Measurements from ENCODE around the gene CIB1. TPM values are rescaled to one million over a fixed set of nuclear protein-coding genes. Genes with fewer than 3 reads are reported as not detected.
A peak's percentile ranks its signal among the peaks of the same experiment; 100 is the strongest.

The CIB1 gene
- total RNA-seq, 2 donors from 2014 or later = 212 to 216 TPM

DNA sequence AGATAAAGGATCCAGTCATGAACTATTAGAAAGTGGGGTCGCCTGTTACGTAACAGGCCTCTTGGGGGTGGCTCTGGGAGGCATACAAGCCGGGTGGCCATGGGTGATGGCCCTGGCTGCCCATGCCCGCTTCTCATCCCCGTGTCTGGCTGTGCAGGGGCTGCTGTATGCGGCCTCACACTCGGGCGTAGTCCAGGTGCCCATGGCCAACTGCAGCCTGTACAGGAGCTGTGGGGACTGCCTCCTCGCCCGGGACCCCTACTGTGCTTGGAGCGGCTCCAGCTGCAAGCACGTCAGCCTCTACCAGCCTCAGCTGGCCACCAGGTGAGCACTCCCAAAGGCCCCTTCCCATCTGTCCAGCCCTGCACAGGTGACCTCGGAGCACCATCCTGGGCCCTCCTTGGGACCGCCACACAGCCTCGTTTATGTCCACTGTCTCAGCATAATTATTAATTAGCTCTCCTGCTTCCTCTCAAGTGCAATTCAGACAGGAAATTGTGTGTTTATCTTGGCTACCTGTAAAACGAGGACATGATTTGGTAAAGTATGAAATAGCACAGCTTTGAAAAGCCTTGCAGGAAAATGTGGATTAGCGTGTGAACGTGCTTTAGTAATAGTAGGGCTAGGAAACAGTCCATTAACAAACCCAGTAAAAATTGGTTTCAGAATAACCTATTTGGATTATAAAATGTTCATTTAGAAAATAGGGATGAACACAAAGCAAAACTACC, 8.1 kb downstream of the CIB1 start:
- peaks cover 47% of the 10 kb centered on the region for H3K36me3 ChIP-seq
- peaks cover 4% of the 10 kb centered on the region for H3K4me1 ChIP-seq
- no peak overlapping the region for H3K27ac ChIP-seq
- no peak overlapping the region for H3K4me3 ChIP-seq
- TF ChIP-seq, protein P1, sequence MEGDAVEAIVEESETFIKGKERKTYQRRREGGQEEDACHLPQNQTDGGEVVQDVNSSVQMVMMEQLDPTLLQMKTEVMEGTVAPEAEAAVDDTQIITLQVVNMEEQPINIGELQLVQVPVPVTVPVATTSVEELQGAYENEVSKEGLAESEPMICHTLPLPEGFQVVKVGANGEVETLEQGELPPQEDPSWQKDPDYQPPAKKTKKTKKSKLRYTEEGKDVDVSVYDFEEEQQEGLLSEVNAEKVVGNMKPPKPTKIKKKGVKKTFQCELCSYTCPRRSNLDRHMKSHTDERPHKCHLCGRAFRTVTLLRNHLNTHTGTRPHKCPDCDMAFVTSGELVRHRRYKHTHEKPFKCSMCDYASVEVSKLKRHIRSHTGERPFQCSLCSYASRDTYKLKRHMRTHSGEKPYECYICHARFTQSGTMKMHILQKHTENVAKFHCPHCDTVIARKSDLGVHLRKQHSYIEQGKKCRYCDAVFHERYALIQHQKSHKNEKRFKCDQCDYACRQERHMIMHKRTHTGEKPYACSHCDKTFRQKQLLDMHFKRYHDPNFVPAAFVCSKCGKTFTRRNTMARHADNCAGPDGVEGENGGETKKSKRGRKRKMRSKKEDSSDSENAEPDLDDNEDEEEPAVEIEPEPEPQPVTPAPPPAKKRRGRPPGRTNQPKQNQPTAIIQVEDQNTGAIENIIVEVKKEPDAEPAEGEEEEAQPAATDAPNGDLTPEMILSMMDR (IDR thresholded peaks at IDR 0.05) = no peak
- H3K27me3 ChIP-seq = no peaks in the 10 kb centered on the region
- intact Hi-C loops (cut with DNase I) = no loop called here
- H3K9ac ChIP-seq (ENCODE audit: low read depth in 2 of 2, low read length in 2 of 2) = no peak overlapping the region
- H3K9me3 ChIP-seq = no peaks in the 10 kb centered on the region
- no peak for DNase-seq

DNA sequence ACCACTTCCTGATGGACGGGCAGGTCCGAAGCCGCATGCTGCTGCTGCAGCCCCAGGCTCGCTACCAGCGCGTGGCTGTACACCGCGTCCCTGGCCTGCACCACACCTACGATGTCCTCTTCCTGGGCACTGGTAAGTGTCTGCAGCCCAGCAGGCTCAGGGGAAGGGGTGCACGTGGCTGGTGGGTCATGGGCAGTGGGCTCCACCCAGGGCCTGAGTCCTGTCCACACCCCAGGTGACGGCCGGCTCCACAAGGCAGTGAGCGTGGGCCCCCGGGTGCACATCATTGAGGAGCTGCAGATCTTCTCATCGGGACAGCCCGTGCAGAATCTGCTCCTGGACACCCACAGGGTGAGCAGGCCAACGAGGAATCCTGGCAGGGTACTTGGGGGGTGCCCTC, 8.7 kb downstream of the CIB1 start:
- H3K4me3 ChIP-seq = no peak overlapping the region
- no peak for DNase-seq
- H3K9me3 ChIP-seq = no peaks in the 10 kb centered on the region
- H3K4me1 ChIP-seq = no peaks in the 10 kb centered on the region
- H3K9ac ChIP-seq (ENCODE audit: low read depth in 2 of 2, low read length in 2 of 2) = no peak overlapping the region
- peaks cover 47% of the 10 kb centered on the region for H3K36me3 ChIP-seq
- TF ChIP-seq, protein P1 (IDR thresholded peaks at IDR 0.05) = no peak
- no peaks in the 10 kb centered on the region for H3K27me3 ChIP-seq
- intact Hi-C loops (cut with DNase I) = no loop called here
- H3K27ac ChIP-seq = no peak overlapping the region

DNA sequence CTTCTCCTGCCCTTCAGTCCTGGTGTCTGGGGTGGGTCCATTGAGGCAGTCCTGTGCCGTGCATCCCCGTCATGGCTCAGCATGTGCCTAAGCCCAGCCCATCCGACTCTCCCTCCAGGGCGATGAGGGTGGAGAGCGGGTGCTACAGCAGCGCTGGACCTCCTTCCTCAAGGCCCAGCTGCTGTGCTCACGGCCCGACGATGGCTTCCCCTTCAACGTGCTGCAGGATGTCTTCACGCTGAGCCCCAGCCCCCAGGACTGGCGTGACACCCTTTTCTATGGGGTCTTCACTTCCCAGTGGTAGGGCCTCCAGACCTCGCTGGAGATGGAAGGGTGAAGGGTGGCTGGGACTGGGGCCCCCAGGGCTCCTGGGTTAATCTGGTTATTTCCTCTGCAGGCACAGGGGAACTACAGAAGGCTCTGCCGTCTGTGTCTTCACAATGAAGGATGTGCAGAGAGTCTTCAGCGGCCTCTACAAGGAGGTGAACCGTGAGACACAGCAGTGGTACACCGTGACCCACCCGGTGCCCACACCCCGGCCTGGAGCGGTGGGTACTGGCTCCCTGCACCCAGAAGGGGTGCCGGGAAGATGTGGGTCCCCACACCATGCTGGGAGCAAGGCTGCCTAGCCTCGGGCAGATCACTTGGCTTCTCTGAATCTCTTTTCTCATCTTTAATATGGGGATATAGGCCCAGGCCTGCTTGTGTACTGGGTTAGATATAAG, 10.1 kb downstream of the CIB1 start:
- no peaks in the 10 kb centered on the region for H3K27me3 ChIP-seq
- H3K4me1 ChIP-seq = no peaks in the 10 kb centered on the region
- TF ChIP-seq, protein P1 (IDR thresholded peaks at IDR 0.05) = no peak
- no peak overlapping the region for H3K9ac ChIP-seq (ENCODE audit: low read depth in 2 of 2, low read length in 2 of 2)
- no peaks in the 10 kb centered on the region for H3K9me3 ChIP-seq
- H3K36me3 ChIP-seq = peaks cover 40% of the 10 kb centered on the region
- H3K27ac ChIP-seq = no peak overlapping the region
- intact Hi-C loops (cut with DNase I) = loop anchor here (5.0 kb wide), 1 partner anchor 81 kb away; no protein-coding TSS in a partner anchor
- no peak overlapping the region for H3K4me3 ChIP-seq
- no peak for DNase-seq

DNA sequence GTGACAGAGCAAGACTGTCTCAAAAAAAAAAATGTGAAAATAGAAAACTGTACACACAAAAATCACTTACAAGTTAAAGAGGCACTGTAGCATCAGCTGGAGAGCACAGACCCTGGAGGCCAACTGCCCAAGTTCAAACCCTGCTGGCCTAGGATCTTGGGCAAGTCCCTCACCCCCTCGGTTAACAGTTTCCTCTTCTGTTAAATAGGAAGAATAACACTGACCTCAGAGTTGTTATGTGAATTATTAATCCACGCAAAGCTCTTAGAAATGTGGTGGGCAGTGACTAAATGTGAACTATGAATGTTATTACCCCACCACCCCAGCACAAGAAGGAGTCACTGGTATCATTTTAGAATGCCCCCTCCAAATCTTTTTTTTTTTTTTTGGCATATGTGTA, 11.2 kb downstream of the CIB1 start:
- intact Hi-C loops (cut with DNase I) = loop anchor here (5.0 kb wide), 1 partner anchor 80 kb away; no protein-coding TSS in a partner anchor
- Histone ChIP-seq H3K4me3 (no peak overlapping the region), H3K9me3 (no peaks in the 10 kb centered on the region), H3K27me3 (no peaks in the 10 kb centered on the region), H3K4me1 (no peaks in the 10 kb centered on the region), H3K36me3 (peaks cover 37% of the 10 kb centered on the region), H3K27ac (no peak overlapping the region), H3K9ac (ENCODE audit: low read depth in 2 of 2, low read length in 2 of 2) (no peak overlapping the region)
- DNase-seq = no peak
- TF ChIP-seq, protein P1 (IDR thresholded peaks at IDR 0.05) = no peak

DNA sequence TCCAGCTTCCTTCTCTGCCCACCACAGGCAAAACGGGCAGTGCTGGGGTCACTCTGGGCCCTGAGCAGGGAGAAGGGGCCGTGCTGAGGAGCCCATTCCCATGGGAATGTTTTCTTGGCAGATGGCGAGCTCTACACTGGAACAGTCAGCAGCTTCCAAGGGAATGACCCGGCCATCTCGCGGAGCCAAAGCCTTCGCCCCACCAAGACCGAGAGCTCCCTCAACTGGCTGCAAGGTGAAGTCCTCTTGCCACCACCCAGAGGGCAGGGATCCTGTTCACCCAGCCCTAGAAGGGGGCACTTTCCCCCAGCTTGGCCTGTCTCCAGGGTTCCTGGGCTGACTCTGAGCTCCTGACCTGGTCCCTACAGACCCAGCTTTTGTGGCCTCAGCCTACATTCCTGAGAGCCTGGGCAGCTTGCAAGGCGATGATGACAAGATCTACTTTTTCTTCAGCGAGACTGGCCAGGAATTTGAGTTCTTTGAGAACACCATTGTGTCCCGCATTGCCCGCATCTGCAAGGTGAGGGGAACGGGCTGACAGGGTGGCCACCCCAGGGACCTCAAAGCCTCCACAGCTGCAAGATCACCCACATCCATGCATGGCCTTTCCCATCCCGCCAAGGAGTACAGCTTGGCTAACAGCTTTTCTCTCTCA, 12.4 kb downstream of the CIB1 start:
- peak overlapping the region; percentile 14 for H3K27ac ChIP-seq
- peak; percentile 81 for DNase-seq
- H3K9me3 ChIP-seq = no peaks in the 10 kb centered on the region
- H3K27me3 ChIP-seq = no peaks in the 10 kb centered on the region
- peak overlapping the region in 1 of 2 donors; percentile 51 for H3K9ac ChIP-seq (ENCODE audit: low read depth in 2 of 2, low read length in 2 of 2)
- H3K4me3 ChIP-seq = no peak overlapping the region
- intact Hi-C loops (cut with DNase I) = loop anchor here (5.0 kb wide), 1 partner anchor 79 kb away; no protein-coding TSS in a partner anchor
- peaks cover 37% of the 10 kb centered on the region for H3K36me3 ChIP-seq
- H3K4me1 ChIP-seq = no peaks in the 10 kb centered on the region
- TF ChIP-seq, protein P1 (IDR thresholded peaks at IDR 0.05) = peak; percentile 61
